Measurements from ENCODE around the gene MAGI1.

DNA sequence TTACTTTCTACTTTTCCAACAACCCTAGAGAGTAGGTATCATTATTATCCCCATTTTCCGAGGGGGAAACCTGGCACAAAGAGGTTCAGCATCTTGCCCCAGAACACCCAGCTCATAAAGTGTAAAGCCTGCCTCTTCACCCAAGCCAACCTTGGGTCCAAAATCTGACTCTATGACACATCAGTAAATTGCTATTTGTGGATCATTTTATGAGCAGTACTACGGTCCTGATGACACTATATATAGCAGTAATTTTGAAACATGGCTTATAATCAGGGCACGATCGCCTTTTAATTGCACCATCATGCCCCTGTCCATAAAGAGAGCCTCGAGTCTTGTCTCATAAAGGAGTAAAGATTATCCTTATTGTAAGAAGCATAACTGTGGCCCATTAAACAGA lies 9.7 kb downstream of the MAGI1 start:
- no peak for TF ChIP-seq POLR2A (IDR thresholded peaks at IDR 0.05)
- TF ChIP-seq, protein P1, sequence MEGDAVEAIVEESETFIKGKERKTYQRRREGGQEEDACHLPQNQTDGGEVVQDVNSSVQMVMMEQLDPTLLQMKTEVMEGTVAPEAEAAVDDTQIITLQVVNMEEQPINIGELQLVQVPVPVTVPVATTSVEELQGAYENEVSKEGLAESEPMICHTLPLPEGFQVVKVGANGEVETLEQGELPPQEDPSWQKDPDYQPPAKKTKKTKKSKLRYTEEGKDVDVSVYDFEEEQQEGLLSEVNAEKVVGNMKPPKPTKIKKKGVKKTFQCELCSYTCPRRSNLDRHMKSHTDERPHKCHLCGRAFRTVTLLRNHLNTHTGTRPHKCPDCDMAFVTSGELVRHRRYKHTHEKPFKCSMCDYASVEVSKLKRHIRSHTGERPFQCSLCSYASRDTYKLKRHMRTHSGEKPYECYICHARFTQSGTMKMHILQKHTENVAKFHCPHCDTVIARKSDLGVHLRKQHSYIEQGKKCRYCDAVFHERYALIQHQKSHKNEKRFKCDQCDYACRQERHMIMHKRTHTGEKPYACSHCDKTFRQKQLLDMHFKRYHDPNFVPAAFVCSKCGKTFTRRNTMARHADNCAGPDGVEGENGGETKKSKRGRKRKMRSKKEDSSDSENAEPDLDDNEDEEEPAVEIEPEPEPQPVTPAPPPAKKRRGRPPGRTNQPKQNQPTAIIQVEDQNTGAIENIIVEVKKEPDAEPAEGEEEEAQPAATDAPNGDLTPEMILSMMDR (IDR thresholded peaks at IDR 0.05): no peak
- TF ChIP-seq POLR2AphosphoS5 (IDR thresholded peaks at IDR 0.05): no peak

All from prostate gland (tissue), 2 donors.